KMS-11 (cell line): Measurements from ENCODE around the gene TMEM39B.
"Not testable (repeated sequence)": the region's sequence is repeated elsewhere in the genome, so short reads cannot be mapped to it uniquely, and the experiment has no call there.

Experiments used
- H2AFZ ChIP-seq: fragments of 200-600 bp; sonication (generic); 2 replicates; pipeline ENCODE4 v1.6.1; 2016; ENCODE audit warnings: antibody characterized with exemption, mixed run types, low read depth
- H3K27ac ChIP-seq: fragments of 200-600 bp; sonication (generic); 2 replicates; pipeline ENCODE4 v1.6.1; 2016; ENCODE audit warnings: mild to moderate bottlenecking, mixed run types
- H3K27me3 ChIP-seq: fragments of 200-600 bp; sonication (generic); 2 replicates; pipeline ENCODE4 v1.6.1; 2017; ENCODE audit warnings: mild to moderate bottlenecking, low read depth, mixed run types, moderate library complexity; ENCODE audit not compliant: insufficient read depth
- H3K36me3 ChIP-seq: fragments of 200-600 bp; sonication (generic); 2 replicates; pipeline ENCODE4 v1.6.1; 2017; ENCODE audit warnings: mild to moderate bottlenecking, mixed run types; ENCODE audit not compliant: insufficient read depth
- H3K4me1 ChIP-seq: fragments of 200-600 bp; sonication (generic); 2 replicates; pipeline ENCODE4 v1.6.1; 2016; ENCODE audit warnings: mild to moderate bottlenecking, low read depth, mixed run types; ENCODE audit not compliant: poor library complexity, severe bottlenecking
- H3K4me2 ChIP-seq: fragments of 200-600 bp; sonication (generic); 2 replicates; pipeline ENCODE4 v1.7.0; 2016; ENCODE audit warnings: mild to moderate bottlenecking, mixed run types
- H3K4me3 ChIP-seq: fragments of 200-600 bp; sonication (generic); IDR thresholded peaks from 2 replicates; pipeline ENCODE4 v1.6.1; 2017; ENCODE audit warnings: low read depth, low read length, mixed read lengths; ENCODE audit not compliant: insufficient read depth
- H3K79me2 ChIP-seq: fragments of 200-600 bp; sonication (generic); 2 replicates; pipeline ENCODE4 v1.6.1; 2016; ENCODE audit warnings: low read depth, mixed run types; ENCODE audit not compliant: insufficient read depth
- H3K9ac ChIP-seq: fragments of 200-600 bp; sonication (generic); 2 replicates; pipeline ENCODE4 v1.6.1; 2016; ENCODE audit warnings: mild to moderate bottlenecking, mixed run types
- H4K20me1 ChIP-seq: fragments of 200-600 bp; sonication (generic); 2 replicates; pipeline ENCODE4 v1.6.1; 2016; ENCODE audit warnings: mild to moderate bottlenecking, mixed run types; ENCODE audit not compliant: insufficient read depth
- TF ChIP-seq, protein P1 (sequence below): fragments of 200-600 bp; sonication (generic); conservative IDR thresholded peaks from 2 replicates; pipeline ENCODE4 v1.6.1; 2017; ENCODE audit warnings: low read depth, mild to moderate bottlenecking, antibody characterized with exemption, low read length, moderate library complexity, mixed read lengths

The TMEM39B gene

DNA sequence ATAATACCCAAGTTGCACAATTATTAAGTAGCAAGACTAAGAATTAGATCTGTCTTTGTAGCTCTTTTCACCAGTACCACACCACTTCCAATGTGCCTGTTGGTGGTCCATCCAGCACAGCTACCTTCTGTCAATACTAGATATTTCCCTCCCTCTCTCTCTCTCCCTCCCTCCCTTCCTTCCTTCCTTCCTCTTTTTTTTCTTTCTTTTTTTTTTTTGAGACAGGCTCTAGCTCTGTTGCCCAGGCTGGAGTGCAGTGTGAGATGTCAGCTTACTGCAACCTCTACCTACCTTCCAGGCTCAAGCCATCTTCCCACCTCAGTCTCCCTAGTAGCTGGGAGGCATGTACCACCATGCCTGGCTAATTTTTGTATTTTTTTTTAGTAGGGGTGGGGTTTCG is 56.2 kb downstream of the TMEM39B start:
- H3K27ac ChIP-seq = no peak overlapping the region
- H3K79me2 ChIP-seq = peaks cover 69% of the 10 kb centered on the region; the same call in 1 of the 2 replicates
- TF ChIP-seq, protein P1, sequence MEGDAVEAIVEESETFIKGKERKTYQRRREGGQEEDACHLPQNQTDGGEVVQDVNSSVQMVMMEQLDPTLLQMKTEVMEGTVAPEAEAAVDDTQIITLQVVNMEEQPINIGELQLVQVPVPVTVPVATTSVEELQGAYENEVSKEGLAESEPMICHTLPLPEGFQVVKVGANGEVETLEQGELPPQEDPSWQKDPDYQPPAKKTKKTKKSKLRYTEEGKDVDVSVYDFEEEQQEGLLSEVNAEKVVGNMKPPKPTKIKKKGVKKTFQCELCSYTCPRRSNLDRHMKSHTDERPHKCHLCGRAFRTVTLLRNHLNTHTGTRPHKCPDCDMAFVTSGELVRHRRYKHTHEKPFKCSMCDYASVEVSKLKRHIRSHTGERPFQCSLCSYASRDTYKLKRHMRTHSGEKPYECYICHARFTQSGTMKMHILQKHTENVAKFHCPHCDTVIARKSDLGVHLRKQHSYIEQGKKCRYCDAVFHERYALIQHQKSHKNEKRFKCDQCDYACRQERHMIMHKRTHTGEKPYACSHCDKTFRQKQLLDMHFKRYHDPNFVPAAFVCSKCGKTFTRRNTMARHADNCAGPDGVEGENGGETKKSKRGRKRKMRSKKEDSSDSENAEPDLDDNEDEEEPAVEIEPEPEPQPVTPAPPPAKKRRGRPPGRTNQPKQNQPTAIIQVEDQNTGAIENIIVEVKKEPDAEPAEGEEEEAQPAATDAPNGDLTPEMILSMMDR = no peak
- H3K36me3 ChIP-seq = no peaks in the 10 kb centered on the region
- no peak overlapping the region for H3K4me3 ChIP-seq
- H2AFZ ChIP-seq = no peak overlapping the region
- H4K20me1 ChIP-seq = peaks cover 8% of the 10 kb centered on the region; the same call in 1 of the 2 replicates
- H3K27me3 ChIP-seq = no peaks in the 10 kb centered on the region
- H3K4me2 ChIP-seq = no peak overlapping the region
- no peaks in the 10 kb centered on the region for H3K4me1 ChIP-seq
- no peak overlapping the region for H3K9ac ChIP-seq

DNA sequence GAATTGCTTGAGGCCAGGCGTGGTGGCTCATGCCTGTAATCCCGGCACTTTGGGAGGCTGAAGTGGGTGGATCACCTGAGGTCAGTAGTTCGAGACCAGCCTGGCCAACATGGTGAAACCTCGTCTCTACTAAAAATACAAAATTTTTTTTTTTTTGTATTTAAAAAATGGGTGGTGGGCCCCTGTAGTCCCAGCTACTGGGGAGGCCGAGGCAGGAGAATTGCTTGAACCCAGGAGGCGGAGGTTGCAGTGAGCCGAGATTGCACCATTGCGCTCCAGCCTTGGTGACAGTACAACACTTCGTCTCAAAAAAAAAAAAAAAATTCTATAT is 61.2 kb downstream of the TMEM39B start:
- H3K36me3 ChIP-seq, H3K27ac ChIP-seq, H3K27me3 ChIP-seq, H3K9ac ChIP-seq, H3K4me2 ChIP-seq, H3K4me1 ChIP-seq, H2AFZ ChIP-seq, H4K20me1 ChIP-seq, H3K4me3 ChIP-seq: not testable (repeated sequence)
- peaks cover 59% of the 10 kb centered on the region; the same call in 1 of the 2 replicates for H3K79me2 ChIP-seq

DNA sequence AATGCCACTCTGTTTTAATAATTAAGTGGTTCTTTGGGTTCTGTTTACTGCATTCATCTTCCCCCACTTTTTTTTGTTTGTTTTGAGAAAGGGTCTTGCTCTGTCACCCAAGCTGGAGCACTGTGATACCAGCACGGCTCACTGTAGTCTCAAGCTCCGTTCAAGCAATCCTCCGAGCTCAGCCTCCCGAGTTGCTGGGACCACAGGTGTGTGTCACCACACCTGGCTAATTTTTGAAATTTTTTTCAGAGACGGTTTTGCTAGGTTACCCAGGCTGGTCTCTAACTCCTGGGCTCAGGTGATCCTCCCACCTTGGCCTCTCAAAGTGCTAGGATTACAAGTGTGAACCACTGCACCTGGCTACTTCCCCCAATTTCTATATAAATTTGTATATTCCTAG is 64.4 kb downstream of the TMEM39B start:
- Histone ChIP-seq H3K27me3 (no peaks in the 10 kb centered on the region), H3K4me3 (no peak overlapping the region)

DNA sequence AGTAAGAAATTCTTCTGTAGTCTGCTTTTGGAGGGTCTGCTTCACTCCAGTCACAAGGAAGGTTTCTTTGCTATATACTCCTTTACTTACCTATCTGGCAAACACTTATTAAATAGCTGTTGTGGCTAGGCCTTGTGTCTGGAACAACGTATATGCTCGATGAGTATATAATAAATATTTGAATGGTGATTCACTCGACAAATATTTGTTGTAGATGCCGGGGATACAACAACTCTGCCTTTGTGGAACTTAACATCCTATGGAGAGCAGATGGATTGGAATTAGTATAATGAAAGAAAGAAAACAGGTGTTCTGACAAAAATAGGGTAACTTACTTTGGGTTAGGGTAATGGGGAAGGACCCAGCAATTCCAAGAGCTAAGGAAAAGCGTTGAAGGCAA is 66.2 kb downstream of the TMEM39B start:
- TF ChIP-seq, protein P1 = no peak
- H3K27ac ChIP-seq = no peak overlapping the region

More for the DNA sequence above, 64.4 kb downstream of the TMEM39B start:
- Histone ChIP-seq H3K4me1 (no peaks in the 10 kb centered on the region), H4K20me1 (no peaks in the 10 kb centered on the region), H3K4me2 (no peak overlapping the region), H3K27ac (no peak overlapping the region), H3K36me3 (no peaks in the 10 kb centered on the region), H3K9ac (no peak overlapping the region), H2AFZ (no peak overlapping the region), H3K79me2 (peaks cover 61% of the 10 kb centered on the region)
- TF ChIP-seq, protein P1 = no peak

DNA sequence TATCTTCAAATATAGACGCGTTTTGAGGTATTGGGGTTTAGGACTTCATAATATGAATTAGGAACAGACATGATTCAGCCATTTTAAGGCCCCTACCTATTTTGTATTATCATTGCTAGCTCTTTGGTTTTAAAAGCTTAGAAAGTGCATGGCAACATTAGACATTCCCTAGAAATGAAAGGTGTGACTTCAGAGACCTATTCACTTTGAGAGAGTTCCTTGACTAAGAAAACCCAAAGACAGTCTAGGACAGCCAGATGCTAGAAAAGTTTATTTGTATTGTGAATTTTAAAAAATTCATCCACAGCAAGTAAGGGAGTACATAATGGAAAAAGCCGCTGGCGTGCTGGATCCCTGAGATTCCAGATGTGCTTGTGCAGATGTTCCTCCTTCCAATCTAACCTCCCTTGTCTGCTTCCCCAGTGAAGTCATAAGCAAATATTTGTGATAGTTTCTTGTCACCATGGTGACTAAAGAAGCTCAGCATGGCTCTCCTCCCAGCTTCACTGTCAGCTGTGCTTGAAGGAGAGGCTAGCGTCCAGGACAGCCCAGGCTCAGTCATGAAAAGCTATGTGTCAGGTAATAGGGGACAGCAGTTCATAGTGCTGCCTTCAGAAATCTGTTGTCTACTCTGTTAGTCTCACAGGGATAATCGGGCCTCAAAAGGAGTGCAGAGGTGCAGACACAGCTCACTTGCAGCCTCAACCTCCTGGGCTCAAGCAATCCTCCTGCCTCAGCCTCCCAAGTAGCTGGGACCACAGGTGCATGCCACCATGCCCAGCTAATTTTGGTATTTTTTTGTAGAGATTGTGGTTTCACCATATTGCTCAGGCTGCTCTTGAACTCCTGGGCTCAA is 69.9 kb downstream of the TMEM39B start:
- Histone ChIP-seq H3K9ac (no peak overlapping the region), H4K20me1 (peaks cover 3% of the 10 kb centered on the region; the same call in 1 of the 2 replicates), H3K27ac (no peak overlapping the region), H3K79me2 (peaks cover 82% of the 10 kb centered on the region), H3K4me3 (no peak overlapping the region), H3K27me3 (no peaks in the 10 kb centered on the region), H3K36me3 (no peaks in the 10 kb centered on the region), H2AFZ (no peak overlapping the region), H3K4me2 (no peak overlapping the region), H3K4me1 (peaks cover 29% of the 10 kb centered on the region)
- TF ChIP-seq, protein P1 = no peak

More for the DNA sequence above, 66.2 kb downstream of the TMEM39B start:
- Histone ChIP-seq H3K9ac (no peak overlapping the region), H3K4me1 (peaks cover 14% of the 10 kb centered on the region), H3K27me3 (no peaks in the 10 kb centered on the region), H2AFZ (no peak overlapping the region), H4K20me1 (0 out of 2 replicates have a peak, but pooled peaks cover 3% of the 10 kb centered on the region), H3K4me3 (no peak overlapping the region), H3K79me2 (peaks cover 63% of the 10 kb centered on the region), H3K4me2 (no peak overlapping the region), H3K36me3 (no peaks in the 10 kb centered on the region)

DNA sequence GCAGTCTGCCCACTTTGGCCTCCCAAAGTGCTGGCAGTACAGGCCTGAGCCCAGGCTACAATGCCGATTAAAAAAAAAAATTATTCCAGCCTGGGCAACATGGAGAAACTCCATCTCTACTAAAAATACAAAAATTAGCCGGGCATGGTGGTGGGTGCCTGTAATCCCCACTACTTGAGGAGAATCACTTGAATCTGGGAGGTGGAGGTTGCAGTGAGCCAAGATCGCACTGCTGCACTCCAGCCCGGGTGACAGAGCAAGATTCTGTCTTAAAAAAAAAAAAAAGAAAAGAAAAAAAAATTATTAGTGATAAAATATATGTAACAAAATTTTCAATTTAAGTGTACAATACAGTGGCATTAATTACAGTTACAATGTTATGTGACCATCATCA is 70.6 kb downstream of the TMEM39B start:
- not testable (repeated sequence) for H3K36me3 ChIP-seq, H3K9ac ChIP-seq, H4K20me1 ChIP-seq, H3K4me3 ChIP-seq, H2AFZ ChIP-seq, H3K27ac ChIP-seq, H3K4me2 ChIP-seq, H3K27me3 ChIP-seq
- H3K79me2 ChIP-seq = peaks cover 85% of the 10 kb centered on the region
- H3K4me1 ChIP-seq = peaks cover 29% of the 10 kb centered on the region
